G401.6 (cell line): Measurements from ENCODE around the gene NEK10.

Experiments
- FAIRE-seq: peaks from 2 replicates; lab custom pipeline; 2012; peaks lifted over from hg19 to GRCh38; lab: Jason Lieb, UNC

The NEK10 gene

GRCh38 chr3:27174530-27174929 is 194.7 kb downstream of the NEK10 start:
- no peak for FAIRE-seq

DNA sequence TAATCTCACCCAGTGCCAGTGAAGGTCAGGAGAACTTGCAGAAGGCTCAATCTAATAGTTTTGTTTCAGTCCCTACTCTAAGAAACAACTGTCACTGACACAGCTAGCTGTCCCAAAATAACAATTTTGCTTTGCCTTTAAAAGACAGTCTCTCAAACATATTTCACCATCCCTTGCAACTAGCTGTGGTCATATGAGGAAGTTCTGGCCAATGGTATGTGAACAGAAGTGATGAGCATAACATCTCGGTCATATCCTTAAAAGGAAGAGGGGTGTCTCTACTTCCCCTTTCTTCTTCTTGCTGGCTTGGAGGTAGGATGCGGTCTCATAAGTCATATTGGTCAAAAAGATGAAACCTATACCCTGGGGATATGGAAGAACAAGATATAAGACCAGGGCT is 198.1 kb downstream of the NEK10 start:
- FAIRE-seq = no peak

- no peak for FAIRE-seq
These were observed 202.3 kb downstream of the NEK10 start for GRCh38 chr3:27166888-27167287.

- FAIRE-seq = no peak
These were observed 203.9 kb downstream of the NEK10 start for GRCh38 chr3:27165321-27165721.

DNA sequence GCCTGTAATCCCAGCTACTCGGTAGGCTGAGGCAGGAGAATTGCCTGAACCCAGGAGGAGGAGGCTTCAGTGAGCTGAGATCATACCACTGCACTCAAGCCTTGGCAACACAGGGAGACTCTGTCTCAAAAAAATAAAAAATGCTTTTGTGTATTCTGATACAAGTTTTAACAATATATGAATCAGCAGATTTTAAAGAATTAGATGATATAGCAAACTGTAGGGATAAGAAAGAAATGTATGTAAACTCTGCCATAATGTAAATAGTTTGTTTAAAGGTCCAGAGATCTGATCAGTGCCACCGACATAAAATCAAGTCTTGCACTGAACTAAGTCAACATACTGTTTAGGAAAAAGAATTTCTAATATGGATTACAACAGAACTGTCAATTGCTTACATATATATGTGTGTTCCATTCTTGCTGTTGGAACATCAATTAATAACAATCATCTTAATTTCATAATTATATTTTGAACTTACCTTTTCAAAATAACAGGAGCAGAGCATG is 208.3 kb downstream of the NEK10 start:
- no peak for FAIRE-seq

GRCh38 chr3:27160146-27160545 is 209.0 kb downstream of the NEK10 start:
- no peak for FAIRE-seq

GRCh38 chr3:27147215-27147614 is 222.0 kb downstream of the NEK10 start:
- FAIRE-seq = no peak

DNA sequence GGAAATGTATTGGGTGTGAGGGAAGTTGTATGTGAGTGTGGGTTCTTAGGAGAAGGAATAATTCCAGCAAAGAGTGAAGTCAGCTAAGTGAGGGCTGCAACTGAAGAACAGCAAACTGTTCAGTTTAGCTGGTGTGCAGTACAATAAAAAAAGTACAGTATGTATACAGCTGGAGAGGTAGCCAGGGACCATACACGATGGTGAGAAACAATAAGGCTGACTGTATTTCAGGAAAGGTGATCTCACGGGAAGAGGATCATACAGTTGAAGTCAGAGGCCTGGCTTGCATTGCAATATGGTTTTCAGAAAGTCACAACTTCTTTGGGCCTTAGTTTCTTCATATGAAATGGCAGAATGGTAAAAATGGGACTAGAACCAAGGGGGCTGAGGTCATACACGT is 222.4 kb downstream of the NEK10 start:
- no peak for FAIRE-seq

GRCh38 chr3:27145719-27146118 is 223.5 kb downstream of the NEK10 start:
- FAIRE-seq = no peak

- no peak for FAIRE-seq
These were observed 227.5 kb downstream of the NEK10 start for GRCh38 chr3:27141668-27142067.

DNA sequence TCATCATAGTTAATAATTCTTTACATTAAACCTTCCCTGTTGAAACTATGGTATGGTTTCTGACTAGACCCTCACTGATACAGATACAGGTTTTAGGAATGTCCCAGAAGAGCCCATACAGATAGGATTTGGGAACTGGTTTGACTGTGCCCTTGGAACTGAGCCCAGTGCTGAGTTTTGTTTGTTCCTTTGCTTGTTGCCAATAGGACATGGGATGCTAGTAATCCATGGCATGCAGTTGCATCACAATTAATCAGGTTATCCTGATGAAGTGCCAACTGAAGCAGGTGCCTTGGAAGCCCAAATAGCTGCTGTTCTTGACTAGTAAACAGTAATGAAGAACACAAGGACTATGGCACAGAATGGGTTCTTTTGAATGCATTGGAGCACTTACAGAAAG is 230.6 kb downstream of the NEK10 start:
- no peak for FAIRE-seq

DNA sequence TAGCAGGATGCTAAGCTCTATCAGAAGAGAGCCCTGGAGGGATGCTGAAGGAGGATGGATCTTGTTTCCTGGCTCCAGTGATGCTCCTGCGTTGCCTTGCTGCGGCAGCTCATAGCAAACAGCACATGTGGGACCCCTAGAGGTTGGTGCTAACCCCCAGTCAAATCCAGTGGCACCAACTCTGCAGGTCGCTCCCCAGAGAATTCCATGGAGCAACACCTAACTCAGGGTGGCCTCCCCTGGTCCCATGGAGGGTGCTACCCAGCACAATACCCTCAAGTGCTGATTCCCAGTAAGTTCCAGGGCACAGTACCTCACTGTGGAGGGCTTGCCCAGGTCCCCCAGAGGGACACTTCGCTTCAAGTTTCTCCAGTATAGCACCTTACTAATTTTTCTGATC is 231.2 kb downstream of the NEK10 start:
- FAIRE-seq = no peak

DNA sequence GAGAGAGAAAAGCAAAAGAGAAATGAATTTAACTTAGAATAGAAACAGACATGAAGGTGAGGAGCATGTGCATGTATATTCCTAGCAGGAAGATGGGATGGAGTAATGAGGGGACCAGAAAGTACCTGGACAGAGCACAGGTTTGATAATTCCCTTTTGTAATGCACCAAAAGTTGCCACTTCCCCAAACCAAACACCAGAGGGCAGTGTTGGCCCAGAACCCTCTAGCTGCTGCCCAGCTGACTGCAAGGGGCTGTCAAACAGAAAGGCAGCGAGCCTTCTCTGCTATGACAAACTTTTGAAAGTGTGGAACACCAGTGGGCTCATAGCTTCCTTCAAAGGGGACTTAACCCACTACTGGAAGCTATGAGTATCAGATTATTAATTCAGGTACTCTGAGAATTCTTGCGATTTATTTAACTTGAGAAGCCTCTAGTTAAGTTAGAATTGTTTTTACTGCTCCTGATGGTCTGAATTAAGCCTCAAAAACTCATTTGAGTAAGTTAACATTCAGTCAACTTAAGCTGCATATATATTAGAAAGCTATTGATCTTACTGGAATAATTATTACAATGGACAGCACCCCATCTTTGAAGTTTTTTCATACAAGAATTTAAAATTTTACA is 234.9 kb downstream of the NEK10 start:
- peak; percentile 91 for FAIRE-seq

- no peak for FAIRE-seq
These were observed 236.1 kb downstream of the NEK10 start for GRCh38 chr3:27133060-27133459.

GRCh38 chr3:27130796-27131195 is 238.4 kb downstream of the NEK10 start:
- no peak for FAIRE-seq

DNA sequence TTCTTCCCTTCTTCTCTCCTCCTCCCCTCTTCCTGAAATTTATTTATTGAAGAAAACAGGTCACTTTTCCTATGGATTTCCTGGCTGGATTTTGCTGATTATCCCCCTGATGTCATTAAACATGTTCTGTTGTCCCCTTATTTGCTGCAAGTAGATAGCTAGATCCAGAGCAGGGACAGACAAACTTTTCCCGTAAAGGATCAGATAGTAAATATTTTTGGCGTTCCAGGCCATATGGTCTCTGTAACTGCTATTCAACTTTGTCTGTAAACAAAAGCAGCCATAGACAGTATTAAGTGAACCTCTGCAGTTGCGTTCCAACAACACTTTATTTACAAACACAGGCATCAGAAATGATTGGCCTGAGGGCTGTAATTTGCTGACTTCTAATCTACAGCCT is 241.3 kb downstream of the NEK10 start:
- no peak for FAIRE-seq

GRCh38 chr3:27127195-27127594 is 242.0 kb downstream of the NEK10 start:
- no peak for FAIRE-seq

DNA sequence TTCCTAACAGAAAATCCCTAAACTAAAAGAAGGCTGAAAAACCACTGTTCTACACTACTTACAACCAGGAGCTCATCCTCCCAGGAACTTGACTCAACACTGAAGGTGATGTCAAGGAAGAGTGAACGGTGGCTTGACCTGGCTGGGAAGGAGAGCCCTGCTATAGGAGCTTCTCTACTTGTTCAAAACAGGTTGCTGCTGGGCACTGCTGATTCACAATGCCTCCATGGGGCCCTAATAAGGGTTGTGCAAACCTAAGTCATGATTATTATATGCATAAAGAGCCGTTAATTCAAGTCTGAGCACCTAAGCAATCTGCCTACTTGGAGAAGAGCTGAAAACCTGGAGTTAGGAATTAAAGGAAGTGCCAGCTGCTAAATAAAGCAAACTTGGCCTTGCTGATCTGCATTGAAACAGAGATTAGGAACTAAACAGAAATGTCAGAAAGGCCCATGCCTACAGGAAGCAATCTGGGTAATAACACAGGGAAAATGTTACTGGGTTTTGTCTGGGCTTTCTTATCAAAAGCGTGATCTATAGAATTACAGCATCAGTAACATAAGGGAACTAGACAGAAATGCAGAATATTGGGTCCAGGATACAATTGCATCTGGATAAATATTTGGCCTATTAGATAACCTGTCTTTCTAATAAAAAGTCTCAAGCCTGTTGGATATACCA is 243.2 kb downstream of the NEK10 start:
- FAIRE-seq = no peak

DNA sequence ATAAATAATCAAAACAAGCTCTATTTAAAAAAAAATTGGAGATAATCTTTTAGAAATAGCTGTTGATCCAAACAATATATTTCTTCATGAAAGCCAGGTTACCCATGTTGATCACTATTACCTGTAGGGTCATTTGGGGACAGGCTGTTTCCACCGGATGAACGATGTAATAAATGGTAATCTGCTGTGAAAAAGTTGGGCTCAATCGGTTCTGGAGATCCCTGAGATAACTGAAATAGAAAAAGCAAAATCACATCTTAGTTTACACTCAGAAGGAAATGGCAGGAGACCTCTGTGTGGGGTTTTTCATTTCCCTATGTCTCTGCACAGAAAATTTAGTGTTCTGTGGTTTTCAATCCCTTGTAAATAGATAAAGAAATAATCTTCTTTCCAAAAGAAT is 249.5 kb downstream of the NEK10 start:
- FAIRE-seq = no peak

DNA sequence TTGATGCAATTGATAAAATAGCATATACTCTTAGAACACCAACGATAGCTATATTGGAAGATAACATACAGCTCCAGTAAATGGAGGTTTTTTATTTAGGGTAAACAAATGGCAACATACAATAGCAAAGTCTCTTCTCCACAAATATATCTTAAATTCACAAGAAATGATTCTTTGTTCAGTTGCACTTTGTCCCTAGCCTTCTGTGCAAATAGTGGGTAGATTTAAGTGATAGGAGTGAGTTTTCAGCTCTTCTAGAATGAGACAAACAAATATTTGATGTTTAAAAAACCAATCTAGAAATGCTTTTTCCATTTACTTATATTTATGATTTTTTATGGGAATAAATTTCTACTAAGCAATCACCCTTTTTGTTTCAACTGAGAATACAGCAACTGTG is 253.8 kb downstream of the NEK10 start:
- FAIRE-seq = no peak

GRCh38 chr3:27114684-27115083 is 254.5 kb downstream of the NEK10 start:
- no peak for FAIRE-seq

DNA sequence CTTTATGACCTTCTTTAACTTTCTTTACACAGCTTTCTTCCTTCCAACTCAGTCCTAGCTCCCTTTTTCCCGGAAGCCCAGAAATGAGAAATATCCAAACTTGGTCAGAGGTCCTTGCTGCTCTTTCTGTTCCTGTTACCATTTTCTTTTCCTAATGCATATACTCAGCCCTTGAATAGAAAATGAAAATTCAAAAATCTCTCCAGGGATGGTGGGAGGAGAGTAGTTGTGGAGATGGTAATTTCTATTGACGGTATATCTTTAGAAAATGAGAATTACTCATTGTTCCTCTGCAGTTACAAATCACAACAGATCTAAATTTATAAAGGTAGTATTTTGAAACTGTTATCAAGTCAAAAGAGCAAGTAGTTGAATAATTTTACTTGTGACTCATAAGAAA is 255.1 kb downstream of the NEK10 start:
- FAIRE-seq = no peak

DNA sequence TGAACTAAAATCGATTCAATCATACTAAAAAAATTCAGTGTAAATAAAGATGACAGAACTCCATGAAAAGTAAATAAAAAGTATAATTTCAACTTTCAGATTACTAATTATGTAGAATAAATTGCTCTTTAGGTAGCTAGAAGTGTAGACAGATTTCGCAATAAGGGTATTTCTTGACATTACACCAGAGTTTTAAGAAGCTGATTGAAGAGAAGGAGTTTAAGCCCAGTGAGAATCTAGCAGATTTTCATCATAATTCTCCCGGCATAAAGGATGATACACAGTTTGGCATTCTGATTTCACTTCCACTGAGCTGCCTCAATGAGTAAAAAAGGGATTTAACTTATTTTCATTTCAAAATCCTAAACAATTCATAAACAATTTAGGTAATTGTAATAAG is 259.2 kb downstream of the NEK10 start:
- FAIRE-seq = no peak

DNA sequence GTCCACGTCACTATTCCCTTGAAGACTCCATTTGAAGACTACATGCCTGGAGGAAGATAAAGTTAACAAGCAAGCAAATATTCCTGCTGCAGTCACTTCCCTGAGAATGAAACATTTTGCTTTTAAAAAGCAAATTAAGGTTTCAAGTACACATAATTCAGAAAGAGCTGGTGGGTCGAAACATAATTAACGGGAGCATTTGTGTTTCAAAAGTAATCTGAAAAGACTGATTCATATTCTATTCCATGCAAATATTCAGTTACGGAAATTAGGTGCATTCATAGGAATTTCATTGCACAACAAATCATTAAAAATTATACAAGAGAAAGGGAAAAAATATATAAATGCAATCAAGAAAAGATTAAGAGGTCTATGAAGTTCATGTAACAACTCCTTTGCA is 260.9 kb downstream of the NEK10 start:
- no peak for FAIRE-seq
